Measurements from ENCODE around the gene AHDC1.
"Not testable (repeated sequence)": the region's sequence is repeated elsewhere in the genome, so short reads cannot be mapped to it uniquely, and the experiment has no call there.

AHDC1 gene

GRCh38 chr1:27562021-27562420 is 41.9 kb downstream of the AHDC1 start:
- DNase-seq: no peak

DNA sequence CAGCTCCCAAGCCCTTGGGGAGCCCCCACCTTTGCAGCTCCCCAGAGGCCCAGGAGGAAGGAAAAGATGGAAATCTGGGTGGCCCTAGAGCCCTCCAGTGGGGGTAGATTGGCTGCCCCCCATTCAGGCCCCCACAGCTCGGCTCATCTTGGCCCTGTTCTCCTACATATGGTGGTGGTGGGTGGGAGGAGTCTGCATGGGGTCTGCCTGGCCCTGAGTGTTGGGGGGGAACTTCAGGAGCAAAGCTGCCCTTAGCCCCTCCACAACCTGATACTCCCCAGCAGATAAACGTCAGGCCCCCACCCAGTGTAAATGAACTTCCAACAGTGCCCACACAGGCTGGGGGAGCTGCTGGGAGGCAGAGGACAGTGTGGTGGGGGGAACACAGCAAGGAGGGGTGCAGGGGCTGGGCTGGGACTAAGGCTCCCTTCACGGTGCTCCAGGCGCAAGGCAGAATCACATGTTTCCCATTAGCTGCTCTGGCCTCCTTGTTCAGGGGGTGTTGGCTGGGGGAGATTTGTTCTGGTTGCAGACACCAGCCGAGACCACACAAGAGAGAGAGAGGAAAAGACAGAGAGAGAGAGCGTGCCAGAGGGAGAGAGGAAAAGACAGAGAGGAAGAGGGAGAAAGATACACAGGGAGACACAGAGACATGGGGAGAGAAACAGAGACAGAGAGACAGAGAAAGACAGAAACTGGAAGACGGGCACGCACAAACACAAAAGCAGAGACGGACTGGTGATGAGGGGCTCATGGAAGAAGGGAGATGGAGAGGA is 42.6 kb downstream of the AHDC1 start:
- no peak for DNase-seq

DNA sequence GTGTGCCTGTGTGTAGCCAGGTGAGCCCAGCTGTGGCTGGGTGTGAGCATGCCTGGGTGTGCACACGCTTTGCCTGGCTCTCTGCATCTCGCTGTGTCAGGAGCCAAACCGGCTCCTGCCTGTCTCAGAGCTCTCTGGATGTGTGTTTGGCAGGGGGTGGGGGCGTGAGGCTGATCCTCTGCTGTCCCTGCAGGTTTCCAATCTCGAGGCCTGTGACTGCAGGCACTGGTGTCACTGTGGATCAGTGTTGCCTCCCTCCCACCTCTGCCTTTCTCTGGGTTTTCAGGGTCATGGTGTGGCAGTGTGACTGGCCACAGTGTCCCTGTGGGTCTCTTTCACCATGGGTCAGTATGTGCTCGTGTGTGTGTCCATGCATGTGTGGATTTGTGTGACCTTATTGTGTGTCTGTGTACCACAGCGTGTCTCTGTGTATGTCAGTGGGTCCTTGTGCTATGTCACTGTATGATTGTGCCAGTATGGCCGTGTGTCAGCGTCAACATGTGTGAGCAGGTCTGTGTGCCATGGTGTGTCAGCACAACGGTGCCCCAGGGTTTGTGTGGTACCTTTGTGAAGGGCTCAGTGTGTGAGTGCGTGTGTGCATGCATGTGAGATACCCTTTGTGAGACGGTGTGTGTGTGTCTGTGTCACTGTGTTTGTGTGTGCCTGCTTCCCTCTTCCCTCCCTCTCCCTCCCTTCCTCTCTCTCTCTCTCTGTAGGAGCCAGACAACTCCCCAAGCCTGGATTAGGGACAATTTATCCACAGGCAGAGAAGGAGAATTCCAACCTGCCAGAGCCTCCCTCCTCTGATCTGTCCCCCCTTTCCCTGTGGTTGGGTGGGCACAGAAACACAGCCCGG is 43.4 kb downstream of the AHDC1 start:
- DNase-seq: no peak

DNA sequence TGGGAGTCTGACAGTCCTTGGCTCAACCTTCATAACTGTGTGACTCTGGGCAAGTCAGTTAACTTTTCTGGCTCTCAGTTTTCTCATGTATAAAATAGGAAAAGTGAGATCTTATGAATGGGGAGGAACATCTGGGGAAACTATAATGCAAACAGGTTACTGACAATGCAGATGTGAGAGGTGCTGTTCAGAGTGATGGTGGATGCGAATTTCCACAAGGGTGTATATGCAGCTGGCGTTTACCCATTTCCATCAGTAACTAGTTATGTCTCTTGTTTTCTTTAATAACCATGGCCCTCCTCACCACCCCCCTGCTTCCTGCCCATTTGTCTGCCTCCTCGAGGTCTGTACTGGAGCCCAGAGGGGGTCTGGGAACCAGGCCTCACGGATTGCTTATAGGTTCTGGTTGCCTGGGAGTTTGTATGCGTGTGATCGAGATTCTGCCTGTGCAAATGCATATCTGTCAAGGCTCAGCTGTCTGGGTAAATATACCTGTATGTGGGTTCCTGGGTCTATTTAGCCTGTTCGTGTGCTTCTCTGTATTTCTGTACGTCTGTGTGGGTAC is 44.4 kb downstream of the AHDC1 start:
- no peak for DNase-seq

DNA sequence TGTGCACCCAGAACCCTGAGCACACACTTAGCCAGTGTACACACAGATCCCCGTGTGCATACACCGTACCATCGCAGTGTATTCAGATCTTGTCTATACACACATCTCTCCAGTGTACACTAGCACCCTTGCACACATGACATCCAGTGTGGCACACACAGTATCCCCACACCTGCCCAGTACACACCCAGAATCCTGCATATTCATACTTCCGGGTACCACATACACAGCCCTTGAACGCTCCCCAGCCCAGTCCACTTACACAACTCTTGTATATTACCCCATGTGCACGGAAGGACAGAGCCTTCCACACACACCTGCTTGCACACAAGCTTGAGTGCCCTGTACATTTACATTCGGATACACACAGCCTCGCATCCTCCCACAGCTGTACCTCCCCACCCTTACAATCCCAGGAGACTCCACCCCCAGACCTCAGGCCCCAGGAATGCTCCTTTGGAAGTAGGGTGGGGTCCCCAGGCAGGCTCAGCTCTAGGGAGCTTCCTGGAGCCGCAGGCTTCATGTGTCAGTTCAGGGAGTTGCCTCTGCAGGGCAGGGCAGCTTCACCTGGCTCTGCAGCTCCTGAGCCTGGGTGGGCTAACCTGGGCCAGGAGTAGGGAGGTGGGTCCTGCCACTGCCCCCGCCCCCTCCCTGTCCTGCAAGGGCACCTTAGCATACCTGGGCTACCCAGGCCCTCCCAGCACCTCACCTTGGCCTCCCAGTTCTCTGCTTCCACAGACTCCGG is 46.2 kb downstream of the AHDC1 start:
- DNase-seq: no peak

DNA sequence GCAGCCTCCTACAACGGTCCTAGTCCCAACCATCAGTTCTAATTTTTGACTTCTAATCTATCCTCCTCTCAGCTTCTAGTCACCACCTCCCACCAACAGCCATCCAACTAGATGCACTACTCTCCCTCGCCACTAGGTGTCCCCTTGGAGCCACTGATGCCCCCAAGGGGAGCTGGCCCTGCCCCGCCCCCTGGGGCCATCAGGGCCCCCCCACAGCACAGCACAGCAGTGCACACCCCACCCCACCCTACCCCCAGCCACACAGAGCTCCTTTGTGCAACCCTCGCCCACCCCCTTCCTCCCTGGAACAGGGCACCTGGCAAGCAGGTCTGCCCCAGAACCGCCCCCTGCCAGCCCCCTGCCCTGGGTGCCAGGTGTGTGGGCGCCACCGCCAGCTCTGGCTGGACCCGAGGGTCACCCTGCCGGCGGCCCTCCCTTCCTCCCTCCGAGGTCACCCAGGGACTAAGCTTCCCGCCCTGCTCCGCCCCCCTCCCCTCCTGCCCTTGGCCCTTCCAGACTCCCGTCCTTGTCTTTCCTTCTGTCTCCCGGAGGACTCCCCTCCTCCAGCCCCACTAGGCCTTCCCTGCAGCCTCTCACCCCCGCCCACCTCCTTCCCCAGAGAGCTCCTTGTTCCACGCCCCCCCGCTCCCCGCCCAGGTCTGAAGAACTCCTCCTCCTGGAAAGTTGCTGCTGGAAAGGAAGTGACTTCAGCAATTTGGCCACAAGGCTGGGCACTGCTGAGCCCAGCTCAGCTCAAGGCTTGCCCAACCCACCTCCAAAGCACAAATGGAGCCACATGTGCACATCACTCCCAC is 47.0 kb downstream of the AHDC1 start:
- DNase-seq: peak; percentile 77 to 82

GRCh38 chr1:27556435-27556780 is 47.5 kb downstream of the AHDC1 start:
- no peak for DNase-seq

DNA sequence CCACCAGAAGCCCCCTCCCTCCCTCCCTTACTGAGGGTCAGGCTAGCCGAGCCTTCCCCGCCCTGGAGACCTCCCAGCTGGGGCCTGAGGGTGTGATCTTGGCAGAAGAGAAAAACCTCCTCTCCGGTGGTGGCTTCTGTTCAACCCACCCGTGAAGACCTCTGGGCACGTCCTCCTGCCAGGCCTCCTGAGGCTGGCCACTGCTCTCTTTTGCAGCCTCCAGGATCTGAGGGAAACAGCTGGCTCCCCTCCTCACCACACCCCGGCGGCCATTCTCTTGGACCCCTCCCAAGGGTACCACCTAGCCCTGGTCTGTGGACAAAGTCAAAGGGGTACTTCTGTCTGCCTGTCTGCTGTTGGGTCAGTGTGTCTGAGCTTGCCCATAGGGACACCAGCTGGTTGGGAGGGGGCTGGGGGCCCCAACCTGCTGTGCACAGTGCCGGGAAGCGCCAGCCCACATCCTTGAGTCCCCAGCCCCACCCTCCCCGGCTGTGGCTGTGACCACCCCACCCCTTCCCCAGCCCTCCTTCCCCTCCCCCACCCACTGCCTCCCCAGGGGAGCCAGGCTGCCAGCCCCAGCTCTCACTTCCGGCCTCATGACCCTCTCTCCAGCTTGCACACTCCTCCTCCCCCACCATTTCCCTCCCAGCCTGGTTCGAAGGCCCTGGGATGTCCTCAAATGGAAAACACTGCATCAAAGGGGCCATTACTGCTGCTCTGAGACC is 48.1 kb downstream of the AHDC1 start:
- DNase-seq: peak; percentile 30 to 35

DNA sequence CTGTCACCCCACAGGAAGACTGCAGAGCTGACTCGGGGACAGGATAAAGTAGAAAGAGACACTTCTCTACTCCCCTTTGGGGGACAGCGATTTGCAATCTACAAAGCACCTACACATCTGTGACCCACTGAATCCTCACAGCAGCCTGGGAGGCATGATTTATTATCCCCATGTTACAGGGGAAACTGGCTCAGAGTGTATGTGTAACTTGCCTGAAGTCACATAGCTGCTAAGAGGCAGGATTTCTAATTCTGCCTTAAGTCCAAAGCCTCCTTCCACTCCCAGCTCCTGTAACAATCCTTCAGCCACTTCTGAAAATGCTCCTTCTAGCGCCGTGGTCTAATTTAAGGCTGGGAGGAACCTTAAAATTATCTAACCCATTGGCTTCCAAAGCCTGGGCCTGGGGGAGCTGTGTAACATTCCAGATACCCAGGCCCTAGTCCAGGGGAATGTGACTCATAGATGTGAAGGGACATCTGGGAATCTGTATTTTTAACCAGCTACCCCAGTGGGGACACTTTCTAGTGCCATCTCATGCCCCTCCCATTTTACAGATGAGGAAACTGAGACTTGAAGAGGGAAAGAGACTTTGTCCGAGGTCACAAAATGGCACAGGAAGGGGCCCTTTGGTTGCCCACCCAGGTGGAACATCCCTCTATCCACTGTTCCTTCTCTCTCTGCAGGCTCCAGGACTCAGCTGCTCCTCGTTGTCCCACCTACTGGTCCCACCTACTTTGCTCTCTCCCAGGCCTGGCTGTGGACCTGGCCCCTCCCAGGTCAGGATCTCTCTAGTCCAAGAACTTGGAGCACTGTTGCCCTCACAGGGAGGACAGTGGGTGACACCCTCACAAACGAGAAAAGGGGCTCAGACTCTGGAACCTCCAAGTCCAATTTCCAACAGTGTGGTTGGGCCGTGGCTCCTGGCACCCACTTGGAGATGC is 48.9 kb downstream of the AHDC1 start:
- DNase-seq: no peak

DNA sequence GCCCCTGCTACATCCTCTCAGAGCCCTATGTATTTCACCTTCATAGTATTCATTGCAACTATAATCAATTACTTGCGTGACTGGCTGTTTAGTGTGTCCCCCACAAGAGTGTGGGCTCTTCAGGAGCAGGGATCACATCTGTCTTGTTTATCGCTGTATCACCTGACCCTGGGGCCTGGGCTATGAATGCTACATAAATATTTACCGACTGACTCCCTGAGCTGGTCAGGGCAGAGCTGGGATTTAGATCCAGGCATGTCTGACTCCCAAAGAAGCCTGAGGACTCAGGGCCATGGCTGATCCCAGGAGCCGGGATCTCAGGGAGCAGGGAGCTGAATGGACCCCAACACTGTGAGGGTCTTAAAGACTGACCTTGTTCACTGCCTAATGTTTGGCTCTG is 49.7 kb downstream of the AHDC1 start:
- DNase-seq: no peak

- DNase-seq: not testable (repeated sequence)
These were observed 50.1 kb downstream of the AHDC1 start for GRCh38 chr1:27553823-27554222.

- no peak for DNase-seq
These were observed 51.0 kb downstream of the AHDC1 start for GRCh38 chr1:27552911-27553420.

GRCh38 chr1:27551953-27552312 is 52.0 kb downstream of the AHDC1 start:
- no peak for DNase-seq

DNA sequence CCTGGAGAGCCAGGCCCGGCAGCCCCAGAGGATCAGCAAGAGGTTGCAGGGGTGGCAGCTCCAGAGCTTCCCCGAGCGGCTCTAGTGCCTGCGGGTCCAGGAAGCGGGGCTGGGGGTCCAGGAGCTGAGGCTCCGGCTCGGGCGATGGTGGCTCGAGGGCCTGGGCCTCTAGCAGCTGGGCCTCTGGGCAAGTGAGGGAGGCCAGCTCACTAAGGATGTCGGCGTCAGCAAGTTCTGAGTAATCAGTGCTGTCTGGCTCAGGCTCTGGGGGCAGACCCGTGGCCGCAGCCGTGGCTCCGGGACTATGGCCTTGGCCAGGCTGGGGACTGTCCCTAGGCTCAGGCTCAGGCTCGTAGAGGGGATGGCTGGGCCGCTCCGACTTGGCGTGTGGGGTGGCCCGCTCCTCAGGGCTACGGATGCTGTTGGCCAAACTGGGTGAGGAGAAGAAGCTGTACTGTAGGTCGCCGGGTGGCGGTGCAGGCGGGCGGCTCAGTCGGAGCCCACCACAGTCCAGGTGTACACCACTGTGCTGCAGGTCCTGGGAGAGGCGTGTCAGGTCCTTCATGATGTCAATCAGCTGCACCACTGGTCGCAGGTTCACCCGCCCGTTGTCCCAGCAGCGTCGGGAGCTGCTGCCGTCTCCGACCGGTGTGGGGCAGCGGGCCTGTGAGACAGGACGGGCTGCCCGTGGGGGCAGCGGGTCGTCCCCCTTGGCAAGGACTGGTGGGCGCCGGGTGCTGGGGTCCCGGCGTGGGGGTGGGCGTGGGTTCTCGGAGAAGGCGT is 52.6 kb downstream of the AHDC1 start:
- DNase-seq: no peak

GRCh38 chr1:27550510-27551169 is 53.3 kb downstream of the AHDC1 start:
- no peak for DNase-seq

DNA sequence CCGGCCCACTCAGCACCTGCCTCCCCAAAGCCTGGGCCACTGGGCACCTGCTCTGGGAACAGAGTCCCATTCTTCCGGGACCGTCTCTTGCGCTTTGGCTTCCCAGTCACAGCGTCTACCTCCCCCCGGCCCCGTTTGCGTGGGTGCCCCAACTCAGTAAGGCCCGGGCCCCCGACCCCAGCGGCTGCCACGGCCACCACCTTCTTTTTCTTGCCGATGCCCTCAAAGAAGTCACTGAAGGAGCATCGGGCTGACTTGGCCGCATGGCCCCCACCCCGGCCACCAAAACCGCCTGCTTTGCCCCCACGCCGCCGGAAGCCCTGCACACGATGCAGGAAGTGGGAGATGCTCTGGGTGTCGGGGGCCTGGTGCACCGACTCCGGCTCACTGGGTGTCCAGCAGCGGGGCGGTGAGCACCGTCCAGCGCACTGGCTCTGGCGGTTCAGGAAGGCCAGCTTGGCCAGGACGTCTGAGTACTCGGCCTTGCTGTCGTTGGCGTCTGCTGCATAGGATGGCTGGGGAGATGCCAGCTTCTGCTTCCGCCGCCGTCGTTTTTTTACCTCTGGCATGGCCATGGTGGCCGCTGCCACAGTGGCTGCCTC is 54.0 kb downstream of the AHDC1 start:
- DNase-seq: no peak

- no peak for DNase-seq
These were observed 54.9 kb downstream of the AHDC1 start for GRCh38 chr1:27548858-27549719.

Data from CD4-positive, alpha-beta T cell treated with Interleukin-4 for 1 hour (primary cell).